ENCODE measurements around the gene POLE2. TPM values are rescaled to one million over a fixed set of nuclear protein-coding genes. Genes with fewer than 3 reads are reported as not detected.
A peak's percentile ranks its signal among the peaks of the same experiment; 100 is the strongest.

The POLE2 gene
- total and polyA plus RNA-seq, 4 donors, result 2.2 to 15.6 (median 3.7) TPM

DNA sequence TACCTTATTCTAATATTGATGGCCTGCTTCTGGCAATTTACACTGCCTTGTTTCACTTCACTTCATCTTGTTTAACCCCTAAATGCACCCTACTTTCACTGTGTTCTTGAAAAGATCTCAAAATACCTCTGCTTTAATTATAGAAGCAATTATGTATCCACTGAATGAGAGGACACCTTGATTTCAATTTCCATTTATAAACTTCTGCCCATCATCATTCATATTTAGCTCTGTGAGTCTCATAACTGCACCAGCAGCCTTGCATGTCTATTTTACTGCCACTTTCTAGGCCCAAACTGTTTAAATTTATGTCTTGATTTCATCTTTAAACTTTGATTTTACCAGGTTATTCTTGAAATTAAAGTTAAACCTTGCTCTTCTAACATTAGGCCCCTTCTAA lies 45.9 kb downstream of the POLE2 start:
- no peak for DNase-seq
- no peaks in the 10 kb centered on the region for H3K27me3 ChIP-seq (ENCODE audit: control insufficient read depth in 3 of 3, insufficient read depth in 3 of 3, low read length in 2 of 3)
- H3K27ac ChIP-seq (ENCODE audit: low read depth in 1 of 2, low read length in 1 of 2), result peak overlapping the region in 1 of 2 donors; percentile 70
- peaks cover 0 to 9% (median 5%) of the 10 kb centered on the region in 4 donors for H3K36me3 ChIP-seq (ENCODE audit: control insufficient read depth in 4 of 4, insufficient read depth in 4 of 4, low read length in 4 of 4)
- H3K4me1 ChIP-seq (ENCODE audit: control insufficient read depth in 5 of 5, insufficient read depth in 5 of 5, low read length in 5 of 5), result peaks cover 0 to 5% (median 0%) of the 10 kb centered on the region in 5 donors
- no peak for ATAC-seq (ENCODE audit: insufficient read depth, low FRiP score)
- TF ChIP-seq, protein P1, sequence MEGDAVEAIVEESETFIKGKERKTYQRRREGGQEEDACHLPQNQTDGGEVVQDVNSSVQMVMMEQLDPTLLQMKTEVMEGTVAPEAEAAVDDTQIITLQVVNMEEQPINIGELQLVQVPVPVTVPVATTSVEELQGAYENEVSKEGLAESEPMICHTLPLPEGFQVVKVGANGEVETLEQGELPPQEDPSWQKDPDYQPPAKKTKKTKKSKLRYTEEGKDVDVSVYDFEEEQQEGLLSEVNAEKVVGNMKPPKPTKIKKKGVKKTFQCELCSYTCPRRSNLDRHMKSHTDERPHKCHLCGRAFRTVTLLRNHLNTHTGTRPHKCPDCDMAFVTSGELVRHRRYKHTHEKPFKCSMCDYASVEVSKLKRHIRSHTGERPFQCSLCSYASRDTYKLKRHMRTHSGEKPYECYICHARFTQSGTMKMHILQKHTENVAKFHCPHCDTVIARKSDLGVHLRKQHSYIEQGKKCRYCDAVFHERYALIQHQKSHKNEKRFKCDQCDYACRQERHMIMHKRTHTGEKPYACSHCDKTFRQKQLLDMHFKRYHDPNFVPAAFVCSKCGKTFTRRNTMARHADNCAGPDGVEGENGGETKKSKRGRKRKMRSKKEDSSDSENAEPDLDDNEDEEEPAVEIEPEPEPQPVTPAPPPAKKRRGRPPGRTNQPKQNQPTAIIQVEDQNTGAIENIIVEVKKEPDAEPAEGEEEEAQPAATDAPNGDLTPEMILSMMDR (IDR thresholded peaks at IDR 0.05; ENCODE audit: control extremely low read depth, extremely low read depth), result no peak
- no peaks in the 10 kb centered on the region for H3K9me3 ChIP-seq (ENCODE audit: control insufficient read depth in 4 of 4, insufficient read depth in 3 of 4, low read length in 3 of 4)
- no peak overlapping the region for H3K9ac ChIP-seq (ENCODE audit: insufficient read depth in 1 of 2, low read length in 2 of 2)
- H3K4me3 ChIP-seq, result no peak overlapping the region

DNA sequence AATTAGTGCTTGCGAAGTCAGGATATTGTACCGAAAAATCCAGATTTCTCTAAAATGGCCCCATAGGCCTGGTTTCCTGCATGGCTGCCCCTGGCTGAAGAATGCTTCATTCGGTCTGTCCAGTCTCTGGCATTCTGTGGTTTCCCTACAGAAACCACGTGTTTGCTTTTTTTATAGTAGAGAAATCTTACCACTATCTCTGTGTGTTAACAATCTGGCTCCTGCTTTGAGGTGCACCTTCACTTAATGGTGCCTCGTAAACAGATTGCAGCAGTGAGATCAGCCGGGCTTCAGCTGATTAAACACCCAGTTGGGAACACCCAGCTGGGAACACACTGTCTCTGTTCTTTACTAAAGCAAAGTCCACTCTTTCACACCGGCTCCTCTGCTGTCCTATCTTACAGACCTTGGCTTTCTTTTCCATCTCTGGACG lies 46.3 kb downstream of the POLE2 start:
- H3K9me3 ChIP-seq (ENCODE audit: control insufficient read depth in 4 of 4, insufficient read depth in 3 of 4, low read length in 3 of 4), result no peaks in the 10 kb centered on the region
- peak overlapping the region in 1 of 2 donors; percentile 70 for H3K27ac ChIP-seq (ENCODE audit: low read depth in 1 of 2, low read length in 1 of 2)
- ATAC-seq (ENCODE audit: insufficient read depth, low FRiP score) (peak; percentile 8), DNase-seq (no peak)
- WGBS, 2 donors, result 70 to 73% methylated on average over 8 of the region's 8 CpGs
- H3K4me3 ChIP-seq, result no peak overlapping the region
- H3K9ac ChIP-seq (ENCODE audit: insufficient read depth in 1 of 2, low read length in 2 of 2), result no peak overlapping the region
- H3K4me1 ChIP-seq (ENCODE audit: control insufficient read depth in 5 of 5, insufficient read depth in 5 of 5, low read length in 5 of 5), result peaks cover 0 to 8% (median 0%) of the 10 kb centered on the region in 5 donors
- peaks cover 0 to 9% (median 5%) of the 10 kb centered on the region in 4 donors for H3K36me3 ChIP-seq (ENCODE audit: control insufficient read depth in 4 of 4, insufficient read depth in 4 of 4, low read length in 4 of 4)
- TF ChIP-seq, protein P1 (IDR thresholded peaks at IDR 0.05; ENCODE audit: control extremely low read depth, extremely low read depth), result no peak
- no peaks in the 10 kb centered on the region for H3K27me3 ChIP-seq (ENCODE audit: control insufficient read depth in 3 of 3, insufficient read depth in 3 of 3, low read length in 2 of 3)

DNA sequence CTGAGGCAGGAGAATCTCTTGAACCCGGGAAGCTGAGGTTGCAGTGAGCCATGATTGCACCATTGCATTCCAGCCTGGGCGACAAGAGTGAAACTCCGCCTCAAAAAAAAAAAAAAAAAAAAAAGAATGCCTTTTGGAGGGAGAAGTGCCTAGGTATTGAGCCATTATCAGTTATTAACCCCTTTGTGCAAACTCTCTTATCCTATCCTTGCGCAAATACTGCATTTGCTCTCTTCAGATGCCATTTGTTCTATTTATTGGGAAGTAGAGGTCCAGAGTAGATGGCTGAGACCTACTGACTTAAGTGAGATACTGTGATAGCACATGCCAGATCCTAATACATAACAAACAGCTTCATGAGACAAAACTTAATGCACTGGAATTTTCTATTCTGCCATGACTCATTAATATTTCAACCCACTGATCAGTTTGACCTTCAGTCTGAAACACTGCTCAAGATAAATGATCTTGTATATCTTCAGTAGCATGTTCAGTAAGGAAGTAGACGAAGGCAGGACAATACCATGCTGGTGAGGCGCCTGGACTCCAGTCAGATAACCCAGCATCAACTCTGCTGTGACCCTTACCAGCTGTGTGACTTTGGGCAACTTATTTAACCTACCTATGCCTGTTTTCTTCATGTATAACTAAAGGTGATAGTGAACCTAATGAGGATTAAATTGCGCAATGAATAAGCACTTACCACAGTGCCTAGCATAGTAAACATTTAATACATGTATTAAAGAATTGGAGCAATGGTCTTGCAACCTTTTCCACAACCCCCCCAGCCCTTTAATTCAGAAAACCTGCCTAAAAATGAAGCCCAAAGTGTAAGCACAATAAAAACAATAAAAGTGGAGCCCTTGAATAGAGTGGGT lies 47.2 kb downstream of the POLE2 start:
- Histone ChIP-seq H3K4me3 (no peak overlapping the region), H3K36me3 (ENCODE audit: control insufficient read depth in 4 of 4, insufficient read depth in 4 of 4, low read length in 4 of 4) (peaks cover 0 to 16% (median 5%) of the 10 kb centered on the region in 4 donors), H3K9me3 (ENCODE audit: control insufficient read depth in 4 of 4, insufficient read depth in 3 of 4, low read length in 3 of 4) (no peaks in the 10 kb centered on the region), H3K27ac (ENCODE audit: low read depth in 1 of 2, low read length in 1 of 2) (peak overlapping the region in 1 of 2 donors; percentile 50), H3K9ac (ENCODE audit: insufficient read depth in 1 of 2, low read length in 2 of 2) (no peak overlapping the region), H3K4me1 (ENCODE audit: control insufficient read depth in 5 of 5, insufficient read depth in 5 of 5, low read length in 5 of 5) (peaks cover 0 to 11% (median 2%) of the 10 kb centered on the region in 5 donors), H3K27me3 (ENCODE audit: control insufficient read depth in 3 of 3, insufficient read depth in 3 of 3, low read length in 2 of 3) (no peaks in the 10 kb centered on the region)
- TF ChIP-seq, protein P1 (IDR thresholded peaks at IDR 0.05; ENCODE audit: control extremely low read depth, extremely low read depth), result no peak
- 85 to 93% methylated on average over 7 of the region's 7 CpGs for WGBS, 2 donors
- DNase-seq, result no peak
- ATAC-seq (ENCODE audit: insufficient read depth, low FRiP score), result no peak

All from lung (tissue), 12 donors.